Transverse colon (tissue), 4 donors: ENCODE measurements around the gene RPL26. TPM values are rescaled to one million over a fixed set of nuclear protein-coding genes. Genes with fewer than 3 reads are reported as not detected.
A peak's percentile ranks its signal among the peaks of the same experiment; 100 is the strongest.
"Not testable (repeated sequence)": the region's sequence is repeated elsewhere in the genome, so short reads cannot be mapped to it uniquely, and the experiment has no call there.

Experiments
- DNase-seq: peaks from one replicate; pipeline ENCODE4 v3.0.0-alpha.2; 2019
- H3K27ac ChIP-seq, 4 donors: fragments of 200-600 bp; sonication (generic); 2 replicates each; pipeline ENCODE4 v1.5.1; 2016 to 2018; ENCODE audit warnings: inconsistent platforms in 4 of 4
- H3K27me3 ChIP-seq: fragments of 200-600 bp; sonication (generic); 2 replicates; pipeline ENCODE4 v1.5.1; 2017; ENCODE audit warnings: inconsistent platforms
- H3K36me3 ChIP-seq, 4 donors: fragments of 200-600 bp; sonication (generic); 2 replicates each; pipeline ENCODE4 v1.5.1; 2017 to 2019; ENCODE audit warnings: inconsistent platforms in 4 of 4
- H3K4me1 ChIP-seq, 4 donors: fragments of 200-600 bp; sonication (generic); 2 replicates each; pipeline ENCODE4 v1.5.1; 2017 to 2020; ENCODE audit warnings: inconsistent platforms in 4 of 4
- H3K4me3 ChIP-seq, 4 donors: fragments of 200-600 bp; sonication (generic); 1 replicate in 1 of 4; 2 replicates in 3 of 4; pipeline versions ENCODE4 v1.5.1 to v1.6.1; 2017 to 2019; ENCODE audit warnings: inconsistent platforms in 4 of 4
- H3K9me3 ChIP-seq, 2 donors: fragments of 200-600 bp; sonication (generic); 2 replicates each; pipeline ENCODE4 v1.5.1; 2017 to 2019; ENCODE audit warnings: inconsistent platforms in 2 of 2
- CTCF ChIP-seq, 5 experiments: fragments of 200-600 bp in 3 of 5; fragments of 450-650 bp in 2 of 5; sonication (generic) in 3 of 5; IDR thresholded peaks; 1 replicate in 2 of 5; 2 replicates in 3 of 5; pipeline ENCODE4 v1.5.1; 2016 to 2017; ENCODE audit warnings: antibody characterized with exemption in 5 of 5, inconsistent platforms in 3 of 5, mild to moderate bottlenecking in 2 of 5, moderate library complexity in 1 of 5
- EP300 ChIP-seq: sonication (generic); formaldehyde crosslinking; IDR thresholded peaks from one replicate; pipeline ENCODE4 v1.6.1; 2017; ENCODE audit warnings: antibody characterized with exemption, low read depth
- POLR2A ChIP-seq: fragments of 450-650 bp; IDR thresholded peaks from one replicate; pipeline ENCODE4 v1.6.1; 2016; ENCODE audit warnings: antibody characterized with exemption, mild to moderate bottlenecking, moderate library complexity
- POLR2AphosphoS5 ChIP-seq, 3 donors: sonication (generic); formaldehyde crosslinking; IDR thresholded peaks; one replicate each; pipeline ENCODE4 v1.6.1; 2016; ENCODE audit warnings: antibody characterized with exemption in 3 of 3
- whole genome bisulfite sequencing, 2 donors: methylation state at CpG; one replicate each; pipeline ENCODE4 v1.1.5; 2018; ENCODE audit warnings: low coverage in 1 of 2; 5-methylcytosine and 5-hydroxymethylcytosine counted together
- in situ Hi-C, 4 donors: fragments of 200-750 bp; cut with MboI; loops; one replicate each; pipeline versions ENCODE4 v1.15.0 to v1.15.1; 2017; ENCODE audit warnings: low sequenced_read_pairs in 3 of 4, low pct_ligation_motif_present in 1 of 4, low pct_unique_long_range_greater_than_20kb in 1 of 4
- intact Hi-C: fragments of 100-400 bp; cut with DNase I; formaldehyde crosslinking; loops from one replicate; pipeline ENCODE4 v1.15.1; 2023; ENCODE audit warnings: low total_unique reads
- total RNA-seq, 4 donors: library from RNA; depleted of rRNA; stranded (reverse); fragments of >200 nt; gene quantifications; one replicate each; pipeline ENCODE4 v1.1.0, GENCODE V29; 2016

Gene RPL26
- total RNA-seq, 4 donors from 2014 or later, result 714 to 2,921 (median 2,064) TPM

DNA sequence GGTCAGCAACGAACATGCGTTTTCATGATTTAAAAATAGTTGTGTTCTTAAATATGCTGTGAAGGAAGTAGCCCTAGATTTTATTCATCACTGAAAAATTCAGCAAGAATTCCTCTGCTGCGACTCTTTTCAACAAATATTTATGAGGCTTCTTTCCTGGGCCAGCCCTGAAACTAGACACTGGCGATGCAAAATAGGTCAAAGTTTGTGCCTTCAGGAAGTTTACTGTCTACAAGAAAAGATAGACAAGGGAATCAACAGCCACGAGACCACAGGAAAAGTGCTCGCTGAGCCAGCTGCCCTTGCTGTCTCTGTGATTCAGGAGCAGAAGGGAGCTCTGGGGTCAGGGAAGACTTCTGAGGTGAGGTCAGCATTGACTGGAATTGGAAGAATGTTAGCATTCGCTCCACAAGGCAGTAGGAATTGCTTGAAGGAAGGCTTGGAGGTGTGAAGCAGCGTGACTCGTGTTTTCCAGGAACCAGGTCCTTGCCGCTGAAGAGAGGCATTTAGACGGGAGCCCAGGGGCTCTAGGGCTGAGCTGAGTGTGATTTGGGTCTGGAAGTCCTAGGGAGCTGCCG is 1.9 kb upstream of the RPL26 start:
- H3K27me3 ChIP-seq, result no peaks in the 10 kb centered on the region
- no peak overlapping the region for H3K4me3 ChIP-seq
- intact Hi-C loops (no loop called here), in situ Hi-C loops (no loop called here)
- H3K36me3 ChIP-seq, result peaks cover 0 to 17% (median 0%) of the 10 kb centered on the region in 4 donors
- no peaks in the 10 kb centered on the region for H3K9me3 ChIP-seq
- peak overlapping the region in 3 of 4 donors; percentile 91 to 95 (median 91) for H3K27ac ChIP-seq
- 51 to 79% methylated on average over 7 to 12 of the region's 12 CpGs for WGBS, 2 donors
- no peak for TF ChIP-seq POLR2A
- TF ChIP-seq EP300, result no peak
- TF ChIP-seq POLR2AphosphoS5 (IDR thresholded peaks at IDR 0.05), result no peak
- no peak for TF ChIP-seq CTCF (IDR thresholded peaks at IDR 0.05)
- no peak for DNase-seq
- peaks cover 16 to 41% (median 33%) of the 10 kb centered on the region in 4 donors for H3K4me1 ChIP-seq

GRCh38 chr17:8382880-8383142 is 182 bp downstream of the RPL26 start:
- no peak for DNase-seq
- no peaks in the 10 kb centered on the region for H3K9me3 ChIP-seq
- peaks cover 16 to 46% (median 34%) of the 10 kb centered on the region in 4 donors for H3K4me1 ChIP-seq
- intact Hi-C loops, result no loop called here
- peaks cover 0 to 38% (median 8%) of the 10 kb centered on the region in 4 donors for H3K36me3 ChIP-seq
- H3K4me3 ChIP-seq, result peak overlapping the region; percentile 36 to 71 (median 58)
- 0% methylated on average over 3 to 15 of the region's 15 CpGs for WGBS, 2 donors
- in situ Hi-C loops, result no loop called here
- H3K27ac ChIP-seq, result peak overlapping the region; percentile 91 to 95 (median 93)
- no peaks in the 10 kb centered on the region for H3K27me3 ChIP-seq
- no peak for TF ChIP-seq POLR2AphosphoS5 (IDR thresholded peaks at IDR 0.05)
- no peak for TF ChIP-seq CTCF (IDR thresholded peaks at IDR 0.05)
- no peak for TF ChIP-seq EP300
- TF ChIP-seq POLR2A, result no peak

GRCh38 chr17:8382052-8382879 is 727 bp downstream of the RPL26 start:
- no peak for DNase-seq
- Histone ChIP-seq H3K4me3 (peak overlapping the region; percentile 36 to 71 (median 58)), H3K36me3 (peaks cover 0 to 41% (median 9%) of the 10 kb centered on the region in 4 donors), H3K27me3 (no peaks in the 10 kb centered on the region), H3K27ac (peak overlapping the region; percentile 91 to 95 (median 93)), H3K4me1 (peaks cover 16 to 52% (median 35%) of the 10 kb centered on the region in 4 donors), H3K9me3 (no peaks in the 10 kb centered on the region)
- intact Hi-C loops, result no loop called here
- TF ChIP-seq EP300, result no peak
- no peak for TF ChIP-seq POLR2AphosphoS5 (IDR thresholded peaks at IDR 0.05)
- no peak for TF ChIP-seq POLR2A
- no peak for TF ChIP-seq CTCF (IDR thresholded peaks at IDR 0.05)
- in situ Hi-C loops, result no loop called here
- WGBS, 2 donors, result 3 to 15% methylated on average over 11 to 27 of the region's 27 CpGs

GRCh38 chr17:8380049-8380448 is 2.9 kb downstream of the RPL26 start:
- no peak overlapping the region for H3K27ac ChIP-seq
- peaks cover 16 to 65% (median 50%) of the 10 kb centered on the region in 4 donors for H3K4me1 ChIP-seq
- no peak overlapping the region for H3K4me3 ChIP-seq
- no peaks in the 10 kb centered on the region for H3K9me3 ChIP-seq
- TF ChIP-seq POLR2A, result no peak
- TF ChIP-seq CTCF (IDR thresholded peaks at IDR 0.05), result no peak
- TF ChIP-seq EP300, result no peak
- no peak for TF ChIP-seq POLR2AphosphoS5 (IDR thresholded peaks at IDR 0.05)
- no peak for DNase-seq
- intact Hi-C loops (no loop called here), in situ Hi-C loops (no loop called here)
- 38 to 44% methylated on average over 3 of the region's 3 CpGs for WGBS, 2 donors
- no peaks in the 10 kb centered on the region for H3K27me3 ChIP-seq
- H3K36me3 ChIP-seq, result peaks cover 0 to 41% (median 9%) of the 10 kb centered on the region in 4 donors

GRCh38 chr17:8378117-8378516 is 4.9 kb downstream of the RPL26 start:
- Histone ChIP-seq H3K4me1 (peaks cover 11 to 57% (median 39%) of the 10 kb centered on the region in 4 donors), H3K36me3 (peaks cover 0 to 41% (median 9%) of the 10 kb centered on the region in 4 donors), H3K27ac (peak overlapping the region in 3 of 4 donors; percentile 85 to 87 (median 86))
- H3K4me3 ChIP-seq, DNase-seq, H3K27me3 ChIP-seq, H3K9me3 ChIP-seq, in situ Hi-C loops, intact Hi-C loops: not testable (repeated sequence)
- 69 to 73% methylated on average over 2 to 8 of the region's 8 CpGs for WGBS, 2 donors
